H1 (cell line): ENCODE data around the gene DOCK1. TPM values are rescaled to one million over a fixed set of nuclear protein-coding genes. Genes with fewer than 3 reads are reported as not detected.

ENCODE experiments used
- CTCF ChIA-PET: fragments of 300-600 bp; sonication (Branson Sonifier 250); formaldehyde crosslinking; loops from one replicate; lab custom pipeline; 2021; ENCODE audit not compliant: partially characterized antibody; lab: Charles Lee
- POLR2A ChIA-PET: fragments of 300-600 bp; sonication (Branson Sonifier 250); formaldehyde crosslinking; loops from one replicate; lab custom pipeline; 2021; ENCODE audit warnings: inconsistent platforms; ENCODE audit not compliant: partially characterized antibody; lab: Charles Lee
- DNase-seq, 2 experiments: peaks; one replicate each; pipeline versions ENCODE4 v3.0.0 to v3.0.0-alpha.2; 2010 to 2022; ENCODE audit warnings: low spot score in 2 of 2, low read depth in 1 of 2, mixed read lengths in 1 of 2
- FAIRE-seq: peaks from 2 replicates; lab custom pipeline; 2011; peaks lifted over from hg19 to GRCh38; lab: Jason Lieb, UNC
- H2AFZ ChIP-seq: 2 replicates; pipeline ENCODE4 v1.8.1; 2012; ENCODE audit warnings: low read length, inconsistent platforms
- H2AK5ac ChIP-seq: 2 replicates; pipeline ENCODE4 v1.6.1; 2013; ENCODE audit warnings: low read depth, low read length
- H2BK120ac ChIP-seq: replicated peaks from 2 replicates; pipeline ENCODE3; 2013; ENCODE audit warnings: low read depth, low read length, inconsistent platforms
- H2BK12ac ChIP-seq: 2 replicates; pipeline ENCODE4 v1.6.1; 2013; ENCODE audit warnings: low read depth, low read length
- H2BK15ac ChIP-seq: 2 replicates; pipeline ENCODE4 v1.6.1; 2013; ENCODE audit warnings: low read length
- H2BK20ac ChIP-seq: 2 replicates; pipeline ENCODE4 v1.6.1; 2013; ENCODE audit warnings: low read length
- H2BK5ac ChIP-seq: 2 replicates; pipeline ENCODE4 v1.6.1; 2013; ENCODE audit warnings: low read depth, low read length
- H3K14ac ChIP-seq: 2 replicates; pipeline ENCODE4 v1.6.1; 2013; ENCODE audit warnings: inconsistent platforms; ENCODE audit not compliant: insufficient read length
- H3K18ac ChIP-seq: 2 replicates; pipeline ENCODE4 v1.6.1; 2013; ENCODE audit warnings: low read length; ENCODE audit errors: extremely low read depth
- H3K23ac ChIP-seq: 2 replicates; pipeline ENCODE4 v1.6.1; 2013; ENCODE audit warnings: inconsistent platforms; ENCODE audit not compliant: insufficient read length
- H3K23me2 ChIP-seq: 2 replicates; pipeline ENCODE4 v1.6.1; 2013; ENCODE audit warnings: low read depth, low read length
- H3K27ac ChIP-seq: 2 replicates; pipeline ENCODE4 v1.6.1; 2011; ENCODE audit warnings: low read depth, low read length, inconsistent platforms
- H3K27me3 ChIP-seq, 4 experiments: replicated peaks in 1 of 4; 1 replicate in 1 of 4; 2 replicates in 3 of 4; pipeline versions ENCODE4 v1.6.1 to v1.8.1; 2011 to 2013; ENCODE audit warnings: low read length in 3 of 4, mild to moderate bottlenecking in 3 of 4, inconsistent platforms in 2 of 4, mixed read lengths in 2 of 4, moderate library complexity in 1 of 4; ENCODE audit not compliant: control insufficient read depth in 3 of 4, insufficient read depth in 3 of 4; ENCODE audit errors: extremely low read depth in 1 of 4
- H3K36me3 ChIP-seq, 4 experiments: 2 replicates each; pipeline versions ENCODE4 v1.6.1 to v1.8.1; 2011 to 2013; ENCODE audit warnings: mild to moderate bottlenecking in 4 of 4, low read length in 3 of 4, moderate library complexity in 2 of 4, control low read depth in 1 of 4, inconsistent platforms in 1 of 4; ENCODE audit not compliant: insufficient read depth in 4 of 4, control insufficient read depth in 2 of 4
- H3K4ac ChIP-seq: replicated peaks from 2 replicates; pipeline ENCODE3; 2013; ENCODE audit warnings: low read length, low read depth, mixed read lengths, inconsistent platforms; ENCODE audit not compliant: insufficient read length
- H3K4me1 ChIP-seq, 4 experiments: replicated peaks in 1 of 4; 1 replicate in 1 of 4; 2 replicates in 3 of 4; pipeline versions ENCODE4 v1.6.1 to v1.8.1; 2011 to 2013; ENCODE audit warnings: low read length in 3 of 4, inconsistent platforms in 2 of 4, mixed read lengths in 1 of 4; ENCODE audit not compliant: insufficient read depth in 4 of 4, control insufficient read depth in 3 of 4
- H3K4me2 ChIP-seq, 2 experiments: 2 replicates each; pipeline versions ENCODE4 v1.6.1 to v1.8.1; 2011 to 2013; ENCODE audit warnings: low read depth in 2 of 2, low read length in 2 of 2, control low read depth in 1 of 2, inconsistent platforms in 1 of 2, mild to moderate bottlenecking in 1 of 2; ENCODE audit not compliant: insufficient read depth in 1 of 2
- H3K4me3 ChIP-seq, 4 experiments: fragments of 200-600, 300-600 bp in 1 of 4; sonication (generic), shearing (Covaris generic), sonication (Bioruptor Twin) in 1 of 4; 2 replicates each; pipeline versions ENCODE4 v1.5.1 to v1.8.1; 2011 to 2016; ENCODE audit warnings: low read length in 4 of 4, low read depth in 3 of 4, control low read depth in 2 of 4, inconsistent platforms in 2 of 4, mild to moderate bottlenecking in 2 of 4, mixed read lengths in 1 of 4, moderate library complexity in 1 of 4; ENCODE audit not compliant: insufficient read depth in 2 of 4; ENCODE audit errors: extremely low read depth in 1 of 4
- H3K56ac ChIP-seq: replicated peaks from 2 replicates; pipeline ENCODE3; 2013; ENCODE audit warnings: low read depth, mild to moderate bottlenecking, mixed read lengths, low read length, inconsistent platforms; ENCODE audit not compliant: insufficient read length
- H3K79me1 ChIP-seq: 2 replicates; pipeline ENCODE4 v1.6.1; 2013; ENCODE audit warnings: low read depth, low read length, control low read depth
- H3K79me2 ChIP-seq, 2 experiments: 2 replicates each; pipeline versions ENCODE4 v1.6.1 to v1.8.1; 2012 to 2013; ENCODE audit warnings: low read length in 2 of 2, mild to moderate bottlenecking in 2 of 2, inconsistent platforms in 1 of 2; ENCODE audit not compliant: insufficient read depth in 2 of 2, control insufficient read depth in 1 of 2
- H3K9ac ChIP-seq, 4 experiments: replicated peaks in 1 of 4; 1 replicate in 1 of 4; 2 replicates in 3 of 4; pipeline versions ENCODE4 v1.6.1 to v1.8.1; 2011 to 2013; ENCODE audit warnings: low read depth in 3 of 4, low read length in 3 of 4, control low read depth in 2 of 4, mild to moderate bottlenecking in 2 of 4, moderate library complexity in 2 of 4, inconsistent platforms in 1 of 4; ENCODE audit errors: extremely low read depth in 1 of 4
- H3K9me3 ChIP-seq, 2 experiments: 2 replicates each; pipeline versions ENCODE4 v1.6.1 to v1.8.1; 2012 to 2013; ENCODE audit warnings: mild to moderate bottlenecking in 2 of 2, moderate library complexity in 2 of 2, control low read depth in 1 of 2, inconsistent platforms in 1 of 2, low read depth in 1 of 2, low read length in 1 of 2, mixed read lengths in 1 of 2; ENCODE audit not compliant: insufficient read depth in 2 of 2
- H4K20me1 ChIP-seq, 2 experiments: replicated peaks in 1 of 2; 2 replicates each; pipeline versions ENCODE3 to v1.8.1; 2011 to 2013; ENCODE audit warnings: inconsistent platforms in 2 of 2, low read length in 2 of 2, mild to moderate bottlenecking in 1 of 2; ENCODE audit not compliant: insufficient read depth in 2 of 2, control insufficient read depth in 1 of 2
- H4K5ac ChIP-seq: 2 replicates; pipeline ENCODE4 v1.6.1; 2013; ENCODE audit warnings: low read length, low read depth, mixed read lengths, inconsistent platforms; ENCODE audit not compliant: insufficient read length
- H4K8ac ChIP-seq: 2 replicates; pipeline ENCODE4 v1.8.0; 2013; ENCODE audit warnings: mild to moderate bottlenecking, moderate library complexity, low read length, inconsistent platforms; ENCODE audit not compliant: insufficient read depth; ENCODE audit errors: extremely low read depth
- H4K91ac ChIP-seq: replicated peaks from 2 replicates; pipeline ENCODE3; 2013; ENCODE audit warnings: low read length, mixed read lengths, inconsistent platforms; ENCODE audit not compliant: insufficient read length
- CBX5 ChIP-seq: fragments of 300-800, 300-1000 bp; sonication (generic); IDR thresholded peaks from 2 replicates; pipeline ENCODE4 v1.7.1; 2016; ENCODE audit warnings: antibody characterized with exemption, low read length, low read depth
- FOSL1 ChIP-seq: IDR thresholded peaks from 2 replicates; pipeline ENCODE4 v1.6.1; 2011; ENCODE audit warnings: mild to moderate bottlenecking, low read depth, low read length, moderate library complexity; ENCODE audit not compliant: insufficient read depth
- GTF2F1 ChIP-seq: IDR thresholded peaks from 2 replicates; pipeline ENCODE4 v1.6.1; 2012; ENCODE audit warnings: low read depth, low read length, improper control_type of control experiment, borderline replicate concordance
- HDAC6 ChIP-seq: IDR thresholded peaks from one replicate; pipeline ENCODE4 v1.7.1; 2012; ENCODE audit warnings: low read depth, mild to moderate bottlenecking, inconsistent platforms, low read length, moderate library complexity
- RNF2 ChIP-seq: fragments of 200-900, 300-1000 bp; sonication (generic); IDR thresholded peaks from 2 replicates; pipeline ENCODE4 v1.7.1; 2016; ENCODE audit warnings: borderline replicate concordance, low read depth, mild to moderate bottlenecking, antibody characterized with exemption, low read length; ENCODE audit not compliant: poor library complexity, severe bottlenecking; ENCODE audit errors: missing control alignments
- RXRA ChIP-seq: IDR thresholded peaks from 2 replicates; pipeline ENCODE4 v1.6.1; 2011; ENCODE audit warnings: low read depth, mild to moderate bottlenecking, low read length, moderate library complexity; ENCODE audit not compliant: insufficient read depth
- TEAD4 ChIP-seq: IDR thresholded peaks from 2 replicates; pipeline ENCODE4 v1.6.1; 2012; ENCODE audit warnings: low read depth, low read length, inconsistent platforms, mixed read lengths
- WGBS, 2 experiments: shearing (Covaris generic) in 1 of 2; methylation state at CpG; one replicate each; pipeline versions ENCODE4 v1.1.6 to v1.1.7; 2013 to 2015; ENCODE audit warnings: low lambda C conversion rate in 2 of 2, mixed read lengths in 2 of 2, inconsistent platforms in 1 of 2, low coverage in 1 of 2, missing lambda C conversion rate in 1 of 2; ENCODE audit not compliant: insufficient replicate concordance in 2 of 2, insufficient coverage in 1 of 2, insufficient read length in 1 of 2; ENCODE audit errors: extremely low coverage in 1 of 2, missing lambda C conversion rate in 1 of 2; 5-methylcytosine and 5-hydroxymethylcytosine counted together
- polyA plus RNA-seq, 7 experiments: library from polyadenylated mRNA; depleted of rRNA in 3 of 7; stranded (reverse) in 5 of 7; unstranded in 2 of 7; fragments of >200 nt in 5 of 7; fragments of 200-250 nt in 2 of 7; gene quantifications; 1 replicate in 5 of 7; 2 replicates in 1 of 7; 4 replicates in 1 of 7; pipeline versions ENCODE4 v1.2.1 to v1.2.3, GENCODE V29; 2011 to 2013; ENCODE audit warnings: missing spikeins in 2 of 7, mixed read lengths in 2 of 7
- total RNA-seq: library from RNA; stranded (reverse); fragmentation: NEBNext Ultra II Directional; extraction: Animal tissue kit (Norgen Biotek cat#: 25700); gene quantifications from 2 replicates; pipeline ENCODE4 v1.2.1, GENCODE V29; 2021

DOCK1 gene
- total and polyA plus RNA-seq, 2 of the 8 experiments (the other 6 are each of a cell fraction or from before 2014, with no cell fraction given) = 11.6 to 53.0 TPM

- ChIA-PET POLR2A (interaction anchor here (0.7 kb wide), 1 partner anchor 15 kb away, joined by 3 read pairs; no protein-coding TSS in a partner anchor), CTCF (no interaction called here)
- no peak overlapping the region for H2BK120ac ChIP-seq
- no peak overlapping the region for H3K4me3 ChIP-seq
- no peak overlapping the region for H4K8ac ChIP-seq
- H3K9me3 ChIP-seq = no peaks in the 10 kb centered on the region
- H3K4me2 ChIP-seq = no peak overlapping the region
- 76% methylated on average over 3 of the region's 4 CpGs; no CpG with 5 or more reads in 1 of the 2 experiments for WGBS, 2 experiments
- no peak overlapping the region for H3K56ac ChIP-seq
- no peak overlapping the region; the same call in 1 of the 2 replicates for H2AK5ac ChIP-seq
- H3K23me2 ChIP-seq = no peaks in the 10 kb centered on the region
- H2BK20ac ChIP-seq = no peak overlapping the region
- no peak overlapping the region for H2BK12ac ChIP-seq
- no peak overlapping the region for H2AFZ ChIP-seq
- H3K4ac ChIP-seq = no peak overlapping the region
- no peak overlapping the region for H3K18ac ChIP-seq
- H3K23ac ChIP-seq = no peak overlapping the region
- H3K14ac ChIP-seq = no peak overlapping the region
- H3K4me1 ChIP-seq = peaks cover 0 to 9% (median 0%) of the 10 kb centered on the region in 4 experiments; a peak in 3 of 7 replicates
- peaks cover 0 to 10% of the 10 kb centered on the region in 2 experiments for H4K20me1 ChIP-seq
- DNase-seq (no peak), FAIRE-seq (no peak)
- H2BK15ac ChIP-seq = no peak overlapping the region
- no peaks in the 10 kb centered on the region for H3K27me3 ChIP-seq
- H4K91ac ChIP-seq = no peak overlapping the region
- no peaks in the 10 kb centered on the region for H3K36me3 ChIP-seq
- H4K5ac ChIP-seq = no peak overlapping the region
- H2BK5ac ChIP-seq = no peak overlapping the region
- no peak overlapping the region for H3K27ac ChIP-seq
- no peak overlapping the region for H3K9ac ChIP-seq
- peaks cover 11% of the 10 kb centered on the region for H3K79me1 ChIP-seq
- peaks cover 5 to 68% of the 10 kb centered on the region in 2 experiments for H3K79me2 ChIP-seq
- no peak for TF ChIP-seq GTF2F1
- TF ChIP-seq CBX5 = no peak
- TF ChIP-seq RXRA = no peak
- no peak for TF ChIP-seq FOSL1
- no peak for TF ChIP-seq TEAD4
- no peak for TF ChIP-seq HDAC6
- TF ChIP-seq RNF2 = no peak
Observed at GRCh38 chr10:126963354-126963753, 58.1 kb downstream of the DOCK1 start.
